Activated CD8-positive, alpha-beta memory T cell treated with anti-CD3 and anti-CD28 coated beads, Interleukin-2, amount 50 U/mL, for 4 hours (primary cell): ENCODE data around the gene DTNB.
A peak's percentile ranks its signal among the peaks of the same experiment; 100 is the strongest.
"Not testable (repeated sequence)": the region's sequence is repeated elsewhere in the genome, so short reads cannot be mapped to it uniquely, and the experiment has no call there.

Source experiments
- DNase-seq: peaks from one replicate; pipeline ENCODE4 v3.0.0-alpha.2; 2020

DTNB gene

GRCh38 chr2:25586726-25587144 is 86.6 kb downstream of the DTNB start:
- DNase-seq, result no peak

GRCh38 chr2:25585189-25585588 is 88.2 kb downstream of the DTNB start:
- no peak for DNase-seq

DNA sequence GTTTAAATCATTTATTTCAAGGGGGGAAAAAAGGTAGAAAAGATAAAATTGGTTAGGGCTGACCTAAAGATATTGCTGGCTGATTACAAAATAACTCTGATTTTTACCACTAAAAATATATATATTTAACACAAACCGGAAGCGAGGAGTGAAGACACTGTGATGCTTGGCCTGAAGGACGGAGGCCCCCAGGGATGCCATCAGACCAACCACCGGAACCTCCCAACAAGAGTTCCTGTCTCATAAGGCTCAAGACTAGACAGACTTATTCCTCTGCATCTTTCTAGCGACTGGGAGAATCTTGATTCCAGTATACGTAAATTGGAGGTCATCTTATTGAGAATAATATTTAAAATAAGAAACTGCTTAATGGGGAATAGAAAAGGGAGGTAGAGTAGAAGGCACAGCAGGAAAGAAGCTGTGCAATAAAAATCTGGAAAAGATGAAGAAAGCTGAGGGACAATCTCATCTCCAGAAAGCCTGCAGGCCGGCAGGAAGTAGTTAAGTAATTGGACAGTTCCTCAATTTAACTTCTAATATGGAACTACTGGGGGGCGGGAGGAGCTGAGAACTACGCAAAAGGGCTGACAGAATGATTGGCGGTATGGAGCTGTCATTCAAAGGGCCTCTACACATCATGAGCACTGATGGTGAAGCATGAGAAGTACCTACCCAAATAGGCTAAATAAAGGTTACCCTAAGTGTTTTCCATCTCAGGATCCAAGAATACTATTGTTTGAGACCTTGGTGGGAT is 91.1 kb downstream of the DTNB start:
- no peak for DNase-seq

- DNase-seq, result no peak
These were observed 96.8 kb downstream of the DTNB start for GRCh38 chr2:25576596-25576995.

DNA sequence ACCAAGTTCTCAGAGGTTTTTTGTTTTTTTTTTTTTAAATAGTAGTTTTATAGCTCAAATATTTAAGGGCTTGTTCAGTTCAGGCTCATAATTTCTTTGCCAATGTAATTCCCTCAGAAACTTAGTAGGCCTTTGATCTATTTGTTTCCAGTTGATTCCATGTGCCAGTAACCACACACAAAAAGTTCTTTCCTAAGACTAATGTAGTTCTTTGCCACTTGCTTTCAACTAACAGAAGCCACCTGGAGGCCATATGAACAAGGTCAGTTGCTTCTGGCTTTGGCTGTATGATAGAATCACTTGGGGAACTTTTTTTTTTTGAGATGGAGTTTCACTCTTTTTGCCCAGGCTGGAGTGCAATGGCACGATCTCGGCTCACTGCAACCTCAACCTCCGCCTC is 100.7 kb downstream of the DTNB start:
- no peak for DNase-seq

DNA sequence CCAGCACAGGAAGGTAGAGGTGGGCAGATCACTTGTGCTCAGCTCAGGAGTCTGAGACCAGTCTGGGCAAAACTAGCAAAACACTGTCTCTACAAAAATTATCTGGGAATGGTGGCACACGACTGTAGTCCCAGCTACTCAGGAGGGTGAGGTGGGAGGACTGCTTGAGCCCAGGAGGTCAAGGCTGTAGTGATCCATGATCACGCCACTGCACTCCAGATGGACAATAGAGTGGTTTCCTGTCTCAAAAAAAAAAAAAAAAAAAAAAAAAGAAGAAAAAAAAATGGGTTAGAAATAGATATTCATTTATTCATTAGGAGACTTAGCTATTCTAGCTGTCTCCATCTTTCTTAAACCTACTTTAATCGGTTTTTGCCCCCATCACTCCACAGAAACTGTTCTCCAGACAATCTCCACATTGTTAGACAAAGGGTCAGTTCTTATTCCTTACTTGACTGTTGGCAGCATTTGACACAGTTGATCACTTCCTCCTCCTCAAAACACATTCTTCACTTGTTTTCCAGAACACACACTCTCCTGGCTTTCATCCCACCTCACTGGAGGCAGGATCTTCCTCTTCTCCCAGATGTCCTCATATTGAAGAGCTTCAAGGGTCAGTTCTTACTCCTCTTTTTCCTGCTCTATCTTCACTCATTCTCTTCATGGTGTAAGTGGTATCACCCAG is 103.1 kb downstream of the DTNB start:
- DNase-seq, result no peak

GRCh38 chr2:25567406-25567805 is 106.0 kb downstream of the DTNB start:
- no peak for DNase-seq

GRCh38 chr2:25566694-25567093 is 106.7 kb downstream of the DTNB start:
- no peak for DNase-seq

- DNase-seq, result no peak
These were observed 107.3 kb downstream of the DTNB start for GRCh38 chr2:25566094-25566493.

- DNase-seq, result no peak
These were observed 112.1 kb downstream of the DTNB start for GRCh38 chr2:25561136-25561850.

DNA sequence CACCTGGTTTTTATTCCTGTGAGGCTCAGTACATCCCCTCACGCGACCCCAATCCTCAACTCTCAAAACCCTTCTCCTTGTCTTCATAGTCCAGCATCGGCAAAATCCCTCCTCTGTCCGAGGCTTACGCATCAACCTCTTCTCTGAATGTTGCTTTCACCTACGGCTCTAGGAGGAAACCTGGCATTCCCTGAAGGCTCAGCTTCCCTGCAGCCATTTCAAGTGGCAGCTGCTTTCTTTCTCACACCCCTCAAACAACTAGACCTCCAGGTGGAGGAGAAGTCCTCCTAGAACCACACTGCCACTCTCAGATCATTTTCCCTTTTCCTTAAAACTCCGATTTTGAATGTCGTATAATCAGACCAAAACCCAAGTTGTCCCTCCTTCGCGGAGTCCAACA is 114.2 kb downstream of the DTNB start:
- no peak for DNase-seq

- DNase-seq, result peak; percentile 37
These were observed 115.1 kb downstream of the DTNB start for GRCh38 chr2:25558262-25558661.

DNA sequence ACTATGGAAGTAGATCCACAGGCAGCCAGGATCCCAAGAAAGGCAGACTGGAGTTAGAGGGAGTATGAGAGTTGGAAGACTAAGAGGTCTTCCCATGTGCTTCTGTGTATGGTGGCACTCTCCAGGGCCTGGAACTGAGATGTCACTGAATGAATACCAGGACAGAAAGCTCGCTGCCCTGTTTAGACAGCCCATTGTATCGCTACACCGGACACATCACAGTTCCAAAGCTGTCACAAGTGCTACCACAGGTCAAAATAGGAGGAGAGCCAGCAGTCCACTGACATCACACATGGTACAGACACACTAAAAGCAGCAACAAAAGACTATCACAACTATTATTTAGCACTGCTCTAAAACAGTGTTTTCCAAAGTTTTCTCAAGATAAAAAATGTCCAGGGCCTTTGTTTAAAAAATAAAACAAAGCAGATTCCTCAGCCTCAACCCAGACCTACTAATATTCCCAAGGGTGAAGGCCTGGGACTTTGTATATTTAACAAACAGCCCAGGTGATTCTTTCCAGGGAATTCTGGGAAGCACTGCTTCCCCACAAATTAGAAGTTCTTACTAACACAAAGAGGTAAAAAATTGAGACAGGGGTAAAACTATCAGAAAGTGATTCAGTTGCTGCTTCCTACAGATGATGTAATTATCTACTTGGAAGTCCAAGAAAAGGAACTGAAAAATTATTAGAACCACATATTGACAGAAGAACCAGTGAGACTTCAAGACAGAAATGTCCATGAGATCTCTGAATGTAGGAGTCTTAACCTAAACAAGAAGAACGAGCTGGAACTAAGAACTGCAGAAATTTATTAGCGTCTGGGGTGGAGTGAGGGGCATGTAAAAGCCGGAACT is 116.0 kb downstream of the DTNB start:
- no peak for DNase-seq

DNA sequence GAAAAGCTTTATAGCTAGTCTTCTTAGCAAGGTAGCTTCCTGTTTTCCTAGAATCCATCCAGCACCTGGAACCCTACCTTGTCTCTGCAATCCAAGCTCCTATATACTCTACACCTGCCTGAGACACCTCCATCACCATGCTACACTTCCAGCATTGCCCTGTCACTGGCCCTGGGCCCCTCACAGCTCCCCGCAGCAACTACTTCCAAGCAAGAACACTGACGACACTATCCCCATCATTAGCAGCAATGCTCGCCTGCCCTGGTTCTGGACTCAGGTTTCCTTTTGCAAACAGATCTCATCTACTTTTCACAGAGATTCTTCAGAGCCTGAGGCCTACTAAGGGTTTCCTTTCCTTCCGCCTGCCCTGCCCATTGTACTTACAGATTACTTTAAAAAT is 121.1 kb downstream of the DTNB start:
- DNase-seq, result no peak

DNA sequence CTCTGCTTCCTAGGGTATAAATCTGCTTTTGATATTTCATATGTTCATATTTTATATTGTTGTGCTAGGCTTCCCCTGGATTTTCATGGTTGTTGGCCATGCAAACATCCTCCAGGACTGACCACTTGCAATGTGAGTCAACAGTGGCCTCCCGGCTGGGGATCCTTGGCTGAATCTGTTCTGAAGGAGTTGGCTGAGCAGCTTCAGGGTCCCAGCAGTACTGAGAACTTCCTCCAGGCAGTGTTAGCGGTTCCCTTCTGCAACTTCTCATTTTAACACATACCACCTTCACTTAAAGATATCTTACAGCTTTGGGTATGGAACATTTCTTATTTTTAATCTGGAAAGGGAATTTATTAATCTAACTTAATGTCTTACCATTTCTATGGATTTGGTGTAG is 122.1 kb downstream of the DTNB start:
- DNase-seq, result no peak

DNA sequence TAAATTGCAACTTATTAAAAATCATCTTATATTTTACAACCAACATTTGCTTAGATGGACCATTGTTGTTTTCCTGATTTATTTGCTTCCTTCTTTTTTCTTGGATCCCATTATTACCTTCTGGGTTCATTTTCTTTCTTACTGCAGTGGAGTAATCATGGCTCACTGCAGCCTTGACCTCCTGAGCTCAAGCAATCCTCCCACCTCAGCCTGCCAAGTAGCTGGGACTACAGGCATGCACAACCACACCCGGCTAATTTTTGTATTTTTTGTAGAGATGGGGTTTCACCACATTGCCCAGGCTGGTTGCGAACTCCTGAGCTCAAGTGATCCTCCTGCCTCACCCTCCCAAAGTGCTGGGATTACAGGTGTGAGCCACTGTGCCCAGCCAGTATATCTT is 123.8 kb downstream of the DTNB start:
- DNase-seq, result not testable (repeated sequence)

DNA sequence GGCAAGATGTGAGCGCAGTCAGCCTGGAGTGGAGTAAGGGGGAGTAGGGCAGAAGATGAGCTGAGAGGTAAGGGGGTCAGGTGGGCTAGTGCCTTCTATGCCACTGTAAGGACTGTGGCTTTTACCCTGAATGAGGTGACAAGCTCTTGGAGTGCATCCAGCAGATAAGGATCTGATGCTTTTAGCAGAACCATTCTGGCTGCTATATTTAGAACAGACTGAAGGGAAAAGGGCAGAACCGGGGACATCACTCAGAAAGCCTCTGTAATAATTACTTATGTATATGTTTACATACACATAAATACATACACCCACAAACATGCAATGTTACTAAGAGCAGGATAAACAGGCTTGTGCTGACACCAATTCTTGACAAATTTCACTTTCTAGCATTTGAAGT is 124.8 kb downstream of the DTNB start:
- no peak for DNase-seq

DNA sequence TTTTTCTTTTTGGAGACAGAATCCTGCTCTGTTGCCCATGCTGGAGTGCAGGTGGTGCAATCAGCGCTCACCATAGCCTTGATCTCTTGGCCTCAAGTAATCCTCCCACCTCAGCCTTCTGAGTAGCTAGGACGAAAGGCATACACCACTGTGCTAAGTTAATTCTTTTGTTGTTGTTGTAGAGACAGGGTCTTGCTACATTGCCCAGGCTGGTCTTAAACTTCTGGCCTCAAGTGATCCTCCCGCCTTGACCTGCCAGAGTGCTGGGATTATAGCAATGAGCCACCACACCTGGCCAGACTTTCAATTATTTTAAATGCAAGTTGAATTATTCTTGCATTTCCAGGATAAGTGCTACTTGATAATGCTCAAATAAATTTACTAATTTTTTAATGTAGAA is 126.5 kb downstream of the DTNB start:
- no peak for DNase-seq

- DNase-seq, result no peak
These were observed 127.5 kb downstream of the DTNB start for GRCh38 chr2:25545899-25546298.

GRCh38 chr2:25544445-25544844 is 128.9 kb downstream of the DTNB start:
- DNase-seq, result no peak

DNA sequence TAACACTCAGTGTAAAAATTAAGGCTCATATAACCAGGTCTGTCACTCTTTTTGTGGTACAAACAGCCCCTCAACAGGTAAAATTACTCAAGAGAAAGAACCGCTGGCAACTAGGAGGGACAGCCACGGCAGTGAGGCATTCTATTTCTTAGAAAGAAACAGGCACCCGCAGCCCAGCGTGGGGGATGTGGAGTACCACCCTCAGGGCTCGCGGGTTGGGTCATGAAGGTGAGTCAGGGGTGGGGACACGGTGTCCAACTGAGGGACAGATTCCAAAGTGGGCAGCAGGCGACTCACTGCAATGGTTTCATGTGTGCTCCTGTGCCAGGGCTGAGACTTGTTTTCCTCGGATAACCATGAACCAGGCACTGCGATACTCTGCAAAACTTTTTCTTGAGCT is 129.4 kb downstream of the DTNB start:
- DNase-seq, result no peak

GRCh38 chr2:25541378-25541777 is 132.0 kb downstream of the DTNB start:
- DNase-seq, result no peak

DNA sequence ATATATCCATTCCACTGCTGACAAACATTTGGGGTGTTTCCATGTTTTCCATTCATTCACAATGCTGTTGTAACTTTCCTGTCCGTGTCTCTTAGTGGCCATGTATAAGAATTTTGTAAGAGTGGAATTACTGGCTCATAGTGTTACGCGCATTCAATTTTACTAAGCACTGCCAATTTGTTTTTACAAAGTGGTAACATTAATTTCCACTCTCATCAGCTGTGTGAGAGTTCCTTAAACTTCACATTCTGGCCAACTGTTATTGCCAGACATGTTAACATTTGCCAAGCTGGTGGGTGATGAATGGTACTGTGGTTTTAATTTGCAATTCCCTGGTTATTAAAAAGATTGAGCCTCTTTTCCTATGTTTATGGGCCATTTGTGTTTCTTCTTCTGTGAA is 134.2 kb downstream of the DTNB start:
- no peak for DNase-seq
